GM10248 (cell line): ENCODE results near the gene NOC2L.

Experiments used
- CTCF ChIA-PET: fragments of 300-600 bp; sonication (Branson Sonifier 250); formaldehyde crosslinking; extraction: SDS; loops from one replicate; lab custom pipeline; 2021; ENCODE audit warnings: antibody characterized with exemption; lab: Yijun Ruan, JAX
- POLR2A ChIA-PET: fragments of 350-650 bp; sonication (Branson Sonifier 250); formaldehyde crosslinking; extraction: SDS; loops from one replicate; lab custom pipeline; 2020; ENCODE audit warnings: antibody characterized with exemption; lab: Yijun Ruan, JAX
- DNase-seq: peaks from one replicate; pipeline ENCODE4 v3.0.0; 2012; ENCODE audit errors: extremely low spot score
- TF ChIP-seq, protein P1 (sequence below): IDR thresholded peaks from 2 replicates; pipeline ENCODE4 v1.5.1; 2012; ENCODE audit warnings: mild to moderate bottlenecking, low read depth; ENCODE audit errors: extremely low read depth, missing control alignments, control extremely low read depth

NOC2L gene

DNA sequence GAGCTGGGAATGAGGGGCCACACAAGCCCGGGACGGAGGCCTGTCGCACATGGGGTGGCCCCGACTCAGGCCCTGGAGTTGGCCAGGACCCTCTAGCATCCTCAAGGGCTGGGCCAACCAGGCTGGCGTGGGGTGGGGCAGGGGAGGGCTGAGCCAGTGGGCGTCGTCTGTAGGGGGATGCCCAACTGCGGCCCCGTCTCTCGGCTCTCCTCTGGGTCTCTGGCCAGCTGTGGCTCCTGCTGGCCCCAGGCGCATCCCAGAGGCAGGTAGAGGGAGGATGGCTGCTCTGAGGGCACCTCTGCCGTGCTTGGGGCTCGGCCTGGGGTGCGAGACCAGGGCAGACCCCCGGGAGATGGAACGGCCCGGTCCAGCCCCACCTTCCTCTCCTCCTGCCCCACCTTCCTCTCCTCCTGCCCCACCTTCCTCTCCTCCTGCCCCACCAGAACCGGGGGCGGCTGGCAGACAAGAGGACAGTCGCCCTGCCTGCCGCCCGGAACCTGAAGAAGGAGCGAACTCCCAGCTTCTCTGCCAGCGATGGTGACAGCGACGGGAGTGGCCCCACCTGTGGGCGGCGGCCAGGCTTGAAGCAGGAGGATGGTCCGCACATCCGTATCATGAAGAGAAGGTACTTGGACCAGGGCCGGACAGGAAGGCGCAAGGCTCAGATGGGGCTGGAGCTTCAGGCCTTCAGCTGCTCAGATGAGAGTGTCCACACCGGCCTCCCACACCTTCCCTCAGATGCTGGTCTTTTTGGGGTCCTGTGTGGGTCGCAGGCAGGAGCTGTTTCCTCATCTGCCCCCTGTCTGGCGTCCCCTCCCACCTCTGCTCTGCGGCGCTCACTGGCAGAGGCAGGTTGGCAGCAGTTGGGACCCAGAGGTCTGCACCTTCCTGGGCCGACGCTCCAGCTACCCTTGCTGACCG lies 29.1 kb downstream of the NOC2L start:
- no peak for DNase-seq
- POLR2A ChIA-PET, result no interaction called here
- CTCF ChIA-PET, result interaction anchor here (1.2 to 1.6 kb wide), 3 partner anchors 8 to 25 kb away, joined by 4 to 10 read pairs (median 6); no protein-coding TSS in a partner anchor
- TF ChIP-seq, protein P1, sequence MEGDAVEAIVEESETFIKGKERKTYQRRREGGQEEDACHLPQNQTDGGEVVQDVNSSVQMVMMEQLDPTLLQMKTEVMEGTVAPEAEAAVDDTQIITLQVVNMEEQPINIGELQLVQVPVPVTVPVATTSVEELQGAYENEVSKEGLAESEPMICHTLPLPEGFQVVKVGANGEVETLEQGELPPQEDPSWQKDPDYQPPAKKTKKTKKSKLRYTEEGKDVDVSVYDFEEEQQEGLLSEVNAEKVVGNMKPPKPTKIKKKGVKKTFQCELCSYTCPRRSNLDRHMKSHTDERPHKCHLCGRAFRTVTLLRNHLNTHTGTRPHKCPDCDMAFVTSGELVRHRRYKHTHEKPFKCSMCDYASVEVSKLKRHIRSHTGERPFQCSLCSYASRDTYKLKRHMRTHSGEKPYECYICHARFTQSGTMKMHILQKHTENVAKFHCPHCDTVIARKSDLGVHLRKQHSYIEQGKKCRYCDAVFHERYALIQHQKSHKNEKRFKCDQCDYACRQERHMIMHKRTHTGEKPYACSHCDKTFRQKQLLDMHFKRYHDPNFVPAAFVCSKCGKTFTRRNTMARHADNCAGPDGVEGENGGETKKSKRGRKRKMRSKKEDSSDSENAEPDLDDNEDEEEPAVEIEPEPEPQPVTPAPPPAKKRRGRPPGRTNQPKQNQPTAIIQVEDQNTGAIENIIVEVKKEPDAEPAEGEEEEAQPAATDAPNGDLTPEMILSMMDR, result no peak

DNA sequence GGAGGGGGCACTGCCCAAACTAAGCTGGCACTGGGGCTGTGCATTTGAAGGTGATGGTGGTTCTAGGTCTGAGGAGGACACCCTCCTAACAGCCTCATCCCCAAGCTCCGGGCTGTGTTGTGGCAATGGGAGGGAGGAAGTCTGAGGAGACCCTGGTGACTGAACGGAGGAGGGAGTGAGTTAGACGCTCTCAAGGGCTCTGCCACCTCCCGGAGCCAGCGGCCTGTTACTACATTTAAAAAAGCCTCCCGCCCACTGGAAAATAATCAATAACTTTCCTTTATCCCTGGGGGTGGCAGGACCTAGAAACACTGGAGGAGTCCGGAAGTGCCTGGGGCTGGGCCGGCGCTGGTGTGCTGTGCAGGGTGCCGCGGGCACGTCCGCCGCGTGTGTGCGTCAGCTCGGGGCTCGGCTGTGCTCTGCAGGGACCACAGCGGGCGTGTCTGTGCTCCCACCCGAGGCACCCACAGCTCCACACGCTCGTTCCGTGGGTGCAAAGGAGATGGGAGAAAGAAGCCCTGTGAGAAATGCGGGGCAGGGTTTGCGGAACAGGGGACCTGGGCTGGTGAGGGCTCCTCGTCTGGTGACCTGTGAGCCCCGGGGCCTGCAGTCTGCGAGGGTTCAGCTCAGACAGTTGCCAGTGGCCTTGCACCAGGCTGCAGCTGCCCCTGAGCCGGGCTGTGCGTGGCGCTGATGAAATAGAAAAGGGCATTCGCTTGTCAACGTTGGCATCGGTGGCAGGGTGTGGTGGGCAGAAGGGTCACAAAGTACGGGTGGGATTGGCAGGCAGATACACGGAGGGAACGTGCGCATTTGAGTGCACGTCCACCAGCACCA lies 30.0 kb downstream of the NOC2L start:
- TF ChIP-seq, protein P1, result no peak
- POLR2A ChIA-PET, result no interaction called here
- CTCF ChIA-PET, result interaction anchor here (1.5 kb wide), 1 partner anchor 9 kb away, joined by 6 read pairs; no protein-coding TSS in a partner anchor
- DNase-seq, result no peak

DNA sequence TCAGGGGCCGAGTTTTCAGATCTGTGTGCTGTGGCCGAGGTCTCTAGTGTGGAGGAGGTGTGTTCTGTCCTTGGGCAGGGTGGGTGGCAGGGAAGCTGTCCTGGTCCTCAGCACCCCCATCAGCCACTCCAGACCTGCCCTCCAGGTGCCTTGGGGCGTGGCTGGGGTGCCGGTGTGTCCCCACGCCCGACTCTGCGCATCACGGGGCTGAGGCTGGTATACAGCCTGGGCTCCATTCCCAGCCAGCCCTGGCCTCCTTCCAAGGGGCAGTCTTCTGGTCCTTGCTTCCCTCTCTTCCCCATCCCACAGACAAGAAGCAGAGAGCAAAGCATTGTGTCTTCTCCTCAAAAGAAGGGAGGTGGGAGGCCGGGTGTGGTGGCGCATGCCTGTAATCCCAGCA lies 31.3 kb downstream of the NOC2L start:
- DNase-seq, result no peak
- TF ChIP-seq, protein P1, result no peak
- ChIA-PET POLR2A (no interaction called here), CTCF (no interaction called here)

DNA sequence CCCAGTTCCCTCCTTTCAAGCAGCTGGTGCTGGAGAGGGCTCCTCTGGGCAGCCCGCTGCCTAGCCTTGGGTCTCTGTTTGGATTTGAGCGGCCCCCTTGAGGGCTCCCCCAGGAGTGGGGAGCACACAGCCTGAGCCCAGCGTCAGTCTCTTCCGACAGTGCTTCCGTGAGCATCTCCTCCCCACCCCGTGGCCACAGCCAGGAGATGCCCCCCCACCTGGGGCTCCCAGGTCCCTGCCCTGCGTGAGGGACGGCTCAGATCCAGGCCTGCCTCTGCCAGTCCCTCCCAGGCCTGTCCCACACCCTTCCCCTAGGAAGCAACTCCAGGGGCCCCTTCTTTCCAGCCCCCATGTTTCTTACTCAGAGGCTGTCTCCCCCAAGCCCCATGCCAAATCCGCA lies 31.8 kb downstream of the NOC2L start:
- CTCF ChIA-PET, result no interaction called here
- no peak for DNase-seq
- TF ChIP-seq, protein P1, result no peak
- POLR2A ChIA-PET, result no interaction called here

DNA sequence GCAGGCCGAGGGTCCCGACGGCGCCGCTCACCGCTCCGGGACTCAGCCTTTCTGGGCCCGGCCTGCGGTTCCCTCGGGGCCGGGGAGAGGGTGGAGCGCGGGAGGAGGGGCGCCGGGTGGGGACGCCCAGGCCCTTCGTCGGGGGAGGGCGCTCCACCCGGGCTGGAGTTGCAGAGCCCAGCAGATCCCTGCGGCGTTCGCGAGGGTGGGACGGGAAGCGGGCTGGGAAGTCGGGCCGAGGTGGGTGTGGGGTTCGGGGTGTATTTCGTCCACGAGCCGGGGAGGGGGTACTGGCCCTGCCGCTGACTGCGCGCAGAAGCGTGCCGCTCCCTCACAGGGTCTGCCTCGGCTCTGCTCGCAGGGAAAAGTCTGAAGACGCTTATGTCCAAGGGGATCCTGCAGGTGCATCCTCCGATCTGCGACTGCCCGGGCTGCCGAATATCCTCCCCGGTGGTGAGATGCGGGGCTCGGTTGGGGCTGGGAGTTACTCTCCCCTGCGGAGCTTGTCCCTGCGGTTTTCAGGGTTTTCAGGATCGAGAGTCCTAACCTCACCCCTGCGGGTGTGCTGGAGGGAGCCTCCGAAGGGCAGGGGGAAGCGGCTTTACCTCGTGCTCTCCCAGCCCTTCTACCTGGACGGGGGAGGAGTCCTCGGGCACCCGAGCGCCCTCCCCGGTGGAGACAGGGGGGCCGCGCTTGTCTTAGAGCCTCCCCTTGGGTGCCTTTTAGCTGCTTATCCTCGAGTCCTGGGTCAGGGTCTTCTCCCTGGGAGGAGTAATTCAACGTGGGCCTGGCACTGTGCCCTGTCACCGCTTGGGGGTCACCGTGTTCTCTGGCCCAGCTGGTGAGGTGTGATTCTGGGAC lies 33.3 kb downstream of the NOC2L start:
- ChIA-PET POLR2A (no interaction called here), CTCF (no interaction called here)
- TF ChIP-seq, protein P1, result no peak
- no peak for DNase-seq
